Esophagus squamous epithelium (tissue), 4 donors: Measurements from ENCODE around the gene ZNF746.

Source experiments
- POLR2A ChIP-seq, 4 donors: fragments of 450-650 bp; IDR thresholded peaks; one replicate each; pipeline ENCODE4 v1.6.1; 2017; ENCODE audit warnings: antibody characterized with exemption in 4 of 4, mild to moderate bottlenecking in 4 of 4, moderate library complexity in 3 of 4
- TF ChIP-seq, protein P1 (sequence below), 6 experiments: fragments of 450-650 bp in 4 of 6; fragments of 200-600 bp in 2 of 6; sonication (generic) in 2 of 6; IDR thresholded peaks; one replicate each; pipeline ENCODE4 v1.5.1; 2016 to 2019; ENCODE audit warnings: antibody characterized with exemption in 6 of 6, mild to moderate bottlenecking in 4 of 6, moderate library complexity in 4 of 6

DNA sequence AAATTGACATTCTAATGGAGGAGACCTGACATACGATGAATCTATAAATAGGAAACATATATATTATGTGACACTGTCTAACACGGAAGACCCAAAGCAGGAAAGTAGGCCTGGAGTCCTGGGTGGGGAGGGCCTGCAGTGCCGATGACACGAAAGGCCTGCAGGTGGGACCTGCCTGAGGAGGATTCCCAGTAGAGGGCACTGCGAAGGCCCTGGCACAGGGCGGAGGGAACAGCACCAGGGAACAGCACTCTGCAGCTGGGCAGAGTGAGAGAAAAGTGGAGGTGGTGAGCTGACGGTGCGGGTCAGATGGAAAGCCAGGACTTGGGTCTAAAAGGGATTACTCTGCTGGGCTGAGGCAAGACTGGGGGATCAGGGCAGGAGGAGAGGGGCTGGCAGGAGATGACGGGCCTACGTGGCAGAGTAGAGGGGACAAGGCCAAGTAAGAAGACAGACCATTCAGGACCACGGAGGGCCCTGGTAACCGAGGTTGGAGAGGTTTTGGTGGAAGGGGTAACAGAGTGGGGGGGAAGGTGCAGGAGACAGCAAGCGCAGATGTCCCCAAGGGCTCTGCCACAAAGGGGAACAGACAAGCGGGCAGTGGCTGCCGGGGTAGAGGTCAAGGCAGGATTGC lies 8.1 kb downstream of the ZNF746 start:
- TF ChIP-seq, protein P1, sequence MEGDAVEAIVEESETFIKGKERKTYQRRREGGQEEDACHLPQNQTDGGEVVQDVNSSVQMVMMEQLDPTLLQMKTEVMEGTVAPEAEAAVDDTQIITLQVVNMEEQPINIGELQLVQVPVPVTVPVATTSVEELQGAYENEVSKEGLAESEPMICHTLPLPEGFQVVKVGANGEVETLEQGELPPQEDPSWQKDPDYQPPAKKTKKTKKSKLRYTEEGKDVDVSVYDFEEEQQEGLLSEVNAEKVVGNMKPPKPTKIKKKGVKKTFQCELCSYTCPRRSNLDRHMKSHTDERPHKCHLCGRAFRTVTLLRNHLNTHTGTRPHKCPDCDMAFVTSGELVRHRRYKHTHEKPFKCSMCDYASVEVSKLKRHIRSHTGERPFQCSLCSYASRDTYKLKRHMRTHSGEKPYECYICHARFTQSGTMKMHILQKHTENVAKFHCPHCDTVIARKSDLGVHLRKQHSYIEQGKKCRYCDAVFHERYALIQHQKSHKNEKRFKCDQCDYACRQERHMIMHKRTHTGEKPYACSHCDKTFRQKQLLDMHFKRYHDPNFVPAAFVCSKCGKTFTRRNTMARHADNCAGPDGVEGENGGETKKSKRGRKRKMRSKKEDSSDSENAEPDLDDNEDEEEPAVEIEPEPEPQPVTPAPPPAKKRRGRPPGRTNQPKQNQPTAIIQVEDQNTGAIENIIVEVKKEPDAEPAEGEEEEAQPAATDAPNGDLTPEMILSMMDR (IDR thresholded peaks at IDR 0.05) = peak in 1 of 6 experiments; percentile 27
- TF ChIP-seq POLR2A (IDR thresholded peaks at IDR 0.05) = no peak
